ENCODE results near the gene ANKLE1.

Gene ANKLE1

DNA sequence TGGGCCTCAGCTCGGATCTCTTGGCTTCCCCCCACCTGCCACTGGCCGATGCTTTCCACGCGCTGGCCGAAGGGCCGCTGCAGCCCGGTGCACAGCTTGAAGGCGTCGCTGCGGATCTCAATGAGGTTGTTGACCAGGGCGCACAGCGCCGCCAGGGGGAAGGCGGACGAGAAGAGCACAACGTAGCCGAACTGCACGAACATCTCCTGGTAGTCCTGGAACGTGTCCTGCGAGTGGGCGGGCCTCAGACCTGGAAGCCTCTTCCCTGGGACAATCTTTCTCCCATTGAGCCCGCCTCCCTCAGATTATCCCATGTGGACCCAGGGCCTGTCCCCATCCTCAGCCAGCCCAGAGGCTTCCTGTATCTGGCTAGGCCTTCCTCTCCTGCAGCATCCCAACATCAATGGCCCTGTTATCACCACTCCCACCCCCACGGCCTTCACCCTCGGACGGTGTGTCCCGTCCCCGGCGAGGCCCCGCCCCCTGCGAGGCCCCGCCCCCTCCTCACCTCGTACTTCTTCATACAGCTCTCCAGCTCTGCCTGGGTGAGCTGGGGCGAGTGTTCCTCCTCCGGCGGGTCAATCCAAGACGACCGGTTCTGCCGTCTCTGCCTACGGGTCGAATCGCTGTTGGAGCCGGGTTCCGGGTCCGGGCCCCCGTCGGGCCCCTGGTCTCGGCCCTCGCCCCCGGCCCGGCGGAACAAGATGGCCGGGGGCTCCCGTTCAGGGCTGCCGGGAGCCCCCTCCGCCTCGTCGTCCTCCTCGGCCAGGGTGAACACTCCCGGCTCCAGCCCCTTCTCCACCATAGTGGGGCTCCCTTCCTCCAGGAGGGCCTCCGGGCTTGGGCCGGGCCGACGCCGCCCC, 46.2 kb downstream of the ANKLE1 start:
- peak; percentile 68 for DNase-seq

DNA sequence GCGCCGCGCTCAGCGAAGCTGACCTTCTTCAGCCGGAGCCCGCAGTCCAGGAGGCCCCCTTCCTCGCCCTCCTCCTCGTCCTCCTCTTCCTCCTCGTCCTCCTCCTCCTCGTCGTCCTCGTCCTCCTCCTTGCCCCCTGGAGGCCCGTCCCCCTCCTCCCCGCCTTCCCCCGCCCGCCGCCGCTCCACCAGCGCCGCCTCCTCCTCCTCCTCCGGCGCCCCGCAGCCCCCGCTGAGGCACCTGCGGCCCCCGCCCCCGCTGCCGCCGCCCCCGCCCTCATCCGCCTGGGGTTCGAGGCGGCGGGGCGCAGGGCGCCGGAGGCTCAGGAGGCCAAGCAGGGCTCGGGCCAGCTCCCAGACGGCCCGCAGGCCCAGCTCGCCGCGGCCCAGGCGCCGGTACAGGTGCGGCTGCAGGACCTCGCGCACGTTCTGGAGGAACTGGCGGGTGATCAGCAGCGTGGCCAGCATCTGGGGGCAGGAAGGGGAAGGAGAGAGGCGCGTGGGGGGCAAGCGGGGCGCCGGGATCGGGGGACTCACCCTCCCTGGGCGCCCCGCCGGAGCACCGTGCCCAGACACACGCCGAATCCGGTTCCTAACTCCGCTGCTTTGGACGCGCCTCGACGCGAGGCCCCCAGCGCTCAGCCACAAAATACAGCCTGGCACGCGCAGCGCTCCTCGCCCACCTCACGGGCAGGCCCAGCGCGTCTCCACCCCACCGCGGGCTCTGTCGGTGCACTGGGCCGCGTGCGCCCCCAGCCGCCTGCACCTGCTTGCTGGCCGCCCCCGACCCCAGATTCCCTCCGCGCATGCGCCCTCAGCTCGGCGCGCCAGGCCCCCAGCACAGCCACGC, 47.0 kb downstream of the ANKLE1 start:
- peak; percentile 52 for DNase-seq

DNA sequence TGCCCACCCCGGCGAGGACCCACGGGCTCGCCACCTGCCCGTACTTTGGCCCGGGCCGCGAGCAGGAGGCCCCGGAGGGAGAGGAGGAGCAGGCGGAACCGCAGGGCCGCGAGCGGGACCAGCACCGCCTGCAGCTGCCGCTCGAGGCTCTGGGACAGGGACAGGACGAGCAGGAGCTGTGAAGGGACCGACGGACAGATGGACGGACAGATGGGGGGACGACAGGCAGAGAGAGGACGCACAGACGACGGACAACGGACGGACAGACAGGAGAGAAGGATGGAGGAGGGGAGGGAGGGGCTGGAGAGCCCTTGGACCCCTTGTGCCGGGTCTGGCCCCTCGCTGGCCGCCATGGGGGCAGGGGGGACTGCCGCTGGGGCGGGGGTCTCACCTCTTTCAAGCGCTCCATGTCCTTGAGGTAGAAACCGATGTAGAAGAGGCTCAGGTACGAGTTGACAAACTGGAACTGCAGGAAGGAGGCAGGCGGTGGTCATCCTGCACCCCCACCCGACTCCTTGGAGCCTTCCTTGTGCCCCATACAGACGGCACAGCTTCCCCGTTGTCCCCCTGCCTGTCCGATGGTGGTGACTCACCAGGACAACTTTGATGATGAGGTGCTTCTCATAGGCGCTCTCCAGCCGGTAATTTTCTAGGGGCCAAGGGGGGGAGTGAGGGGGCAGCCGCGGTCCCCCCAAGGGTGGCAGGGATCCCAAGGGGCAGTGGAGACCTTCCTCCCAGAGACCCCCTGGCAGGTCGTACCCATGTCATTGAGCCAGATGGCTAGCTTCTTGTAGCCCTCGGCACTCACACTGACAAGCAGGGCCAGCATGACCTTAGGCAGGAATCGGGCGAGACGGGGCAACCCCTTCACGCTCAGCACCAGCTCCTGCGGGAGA, 47.9 kb downstream of the ANKLE1 start:
- no peak for DNase-seq

DNA sequence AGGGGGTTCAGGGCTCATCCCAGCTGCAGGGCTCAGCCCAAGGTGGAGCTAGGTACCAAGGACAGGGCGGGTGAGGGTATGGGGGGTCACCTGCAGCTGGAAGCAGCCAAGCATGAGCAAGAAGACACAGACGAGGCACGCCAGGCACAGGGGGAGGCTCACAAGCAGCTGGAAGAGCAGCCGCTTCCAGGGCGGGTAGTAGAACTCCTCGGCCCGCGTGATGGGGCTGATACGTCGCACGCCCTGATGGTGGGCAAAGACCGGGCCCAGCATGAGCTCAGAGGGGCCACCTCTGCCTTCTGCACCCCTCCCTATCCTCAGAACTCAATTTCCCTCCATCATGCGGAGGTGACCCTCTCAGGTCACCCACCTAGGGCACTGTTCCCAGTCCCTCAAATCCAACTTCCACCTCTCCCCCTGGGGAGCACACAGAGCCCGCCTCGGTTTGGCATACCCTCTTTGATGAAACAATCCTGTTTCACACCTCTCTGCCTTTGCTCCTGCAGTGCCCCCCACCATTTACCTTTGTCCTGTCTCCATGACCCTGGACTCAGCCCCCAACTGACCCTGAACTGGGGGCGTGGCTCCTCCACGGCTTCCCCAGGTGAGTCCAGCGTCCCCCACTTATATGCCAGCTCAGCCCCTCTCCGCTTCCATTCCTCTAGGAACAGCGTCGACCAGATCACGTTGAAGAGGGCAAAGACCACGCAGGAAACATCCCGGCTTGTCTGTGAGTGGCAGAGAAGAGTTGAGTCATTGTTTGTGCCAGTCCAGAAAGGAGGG, 48.8 kb downstream of the ANKLE1 start:
- no peak for DNase-seq

DNA sequence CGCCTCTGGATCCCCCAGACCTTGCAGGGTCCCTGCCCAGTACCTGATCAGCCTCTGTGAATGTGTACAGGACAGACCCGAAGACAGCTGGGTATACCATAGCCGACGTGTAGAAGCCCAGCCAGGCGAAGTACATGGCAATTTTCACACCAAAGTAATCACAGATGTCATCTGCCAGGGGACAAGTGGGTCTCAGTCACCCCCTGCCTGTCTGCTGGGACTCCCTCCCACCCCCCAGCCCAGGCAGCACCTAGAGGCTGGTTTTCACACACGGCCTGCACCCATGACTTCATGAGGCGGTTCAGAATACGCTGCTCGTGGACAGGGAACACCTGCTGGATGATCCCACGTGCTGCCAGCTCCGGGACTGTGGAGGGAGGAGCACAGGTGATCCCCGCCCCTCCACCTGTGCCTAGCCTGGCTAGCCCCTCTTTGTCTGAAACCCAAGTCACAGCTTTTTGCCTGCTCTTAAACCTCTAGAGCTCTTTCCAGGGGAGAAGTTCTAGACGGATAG, 49.4 kb downstream of the ANKLE1 start:
- no peak for DNase-seq

DNA sequence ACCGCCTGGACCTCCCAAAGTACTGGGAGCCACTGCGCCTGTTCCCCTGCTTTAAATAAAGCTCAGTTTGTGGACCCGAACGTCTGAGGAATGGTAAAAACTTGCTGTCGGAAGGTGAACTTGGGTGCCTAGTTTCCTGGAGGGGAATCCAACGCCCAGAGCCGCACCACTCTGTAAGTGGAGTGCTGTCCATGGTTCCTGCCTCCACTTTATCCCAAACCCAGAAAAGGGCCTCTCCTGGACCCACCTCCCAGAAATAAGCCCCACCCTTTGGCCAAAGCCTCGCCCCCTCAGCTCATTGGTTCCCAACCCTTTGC, 50.6 kb downstream of the ANKLE1 start:
- DNase-seq, result no peak

DNA sequence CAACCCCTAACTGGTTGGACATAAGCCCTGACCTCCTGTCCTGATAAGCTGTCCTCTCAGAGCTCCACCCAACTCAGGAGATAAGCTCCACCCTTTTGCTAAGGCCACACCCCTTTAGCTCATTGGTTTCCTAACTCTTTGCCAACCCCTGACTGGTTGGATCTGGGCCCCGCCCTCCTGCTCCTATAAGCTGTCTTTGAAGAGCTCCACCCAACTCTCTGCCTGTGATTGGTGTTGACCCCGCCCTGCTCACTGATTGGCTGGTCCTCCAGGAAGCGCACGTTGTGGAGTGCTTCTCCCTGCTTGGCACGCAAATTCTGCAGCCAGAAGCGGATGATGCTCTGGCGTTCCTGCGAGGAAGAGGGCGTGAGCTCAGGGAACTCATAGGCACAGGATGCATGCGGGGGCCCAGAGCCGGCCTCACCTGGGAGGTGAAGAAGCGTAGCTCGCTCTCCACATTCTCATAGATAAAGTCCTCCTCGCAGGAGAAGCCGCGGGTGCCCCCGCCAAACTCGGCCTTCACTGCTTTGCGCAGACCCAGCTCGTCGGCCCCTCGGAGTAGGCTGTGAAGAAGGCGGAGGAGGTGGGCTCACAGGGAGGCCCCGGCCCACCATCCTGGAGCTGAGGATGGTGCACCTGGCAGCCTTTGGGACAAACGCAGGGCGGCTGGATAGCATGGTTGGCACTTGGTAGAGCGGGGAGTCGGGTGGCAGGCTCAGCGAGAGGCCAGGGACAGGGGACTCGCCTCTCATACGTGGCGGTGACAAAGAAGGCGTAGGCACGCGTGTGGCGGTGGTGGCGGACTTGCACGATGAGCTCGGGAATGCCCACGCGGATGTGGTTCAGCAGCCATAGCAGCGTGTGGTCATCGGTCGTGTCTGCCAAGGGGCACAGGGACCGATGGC, 51.2 kb downstream of the ANKLE1 start:
- peak; percentile 37 for DNase-seq

DNA sequence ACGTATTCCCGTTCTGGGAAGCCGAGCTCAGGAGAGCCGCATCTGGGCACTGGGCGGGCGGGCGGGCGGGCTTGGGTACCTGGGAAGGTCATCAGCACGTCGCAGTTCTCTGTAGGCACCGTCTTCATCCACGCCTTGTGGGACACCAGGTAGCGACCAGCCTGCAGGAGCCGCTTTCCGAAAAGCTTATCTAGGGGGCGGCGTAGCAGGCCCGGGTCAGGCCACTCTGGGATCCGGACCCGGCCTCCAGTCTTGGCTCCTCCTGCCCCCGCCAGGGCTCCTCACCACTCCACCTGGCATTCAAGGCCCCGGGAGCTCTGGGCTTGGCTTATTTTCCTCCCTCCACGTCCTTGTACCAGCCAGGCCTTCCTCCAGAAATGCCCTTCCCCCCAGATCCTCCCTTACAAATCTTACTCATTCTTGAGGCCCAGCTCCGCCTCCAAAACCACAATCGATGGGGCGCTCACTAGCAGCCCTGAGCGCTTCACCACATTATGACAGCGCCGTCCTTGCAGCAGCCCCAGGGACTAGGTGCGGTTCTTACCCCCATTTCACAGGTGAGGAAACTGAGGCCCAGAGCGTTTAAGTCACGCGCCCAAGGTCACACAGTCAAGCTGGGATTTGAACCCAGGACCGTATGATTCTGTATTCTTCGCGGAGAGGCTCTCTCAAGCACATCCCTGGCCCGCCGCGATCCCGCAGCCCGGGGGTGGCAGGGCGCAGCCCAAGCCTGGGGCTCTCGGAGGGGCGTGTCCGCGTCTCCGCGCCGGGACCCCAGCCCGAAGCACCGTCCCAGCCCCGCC, 52.1 kb downstream of the ANKLE1 start:
- DNase-seq, result no peak

DNA sequence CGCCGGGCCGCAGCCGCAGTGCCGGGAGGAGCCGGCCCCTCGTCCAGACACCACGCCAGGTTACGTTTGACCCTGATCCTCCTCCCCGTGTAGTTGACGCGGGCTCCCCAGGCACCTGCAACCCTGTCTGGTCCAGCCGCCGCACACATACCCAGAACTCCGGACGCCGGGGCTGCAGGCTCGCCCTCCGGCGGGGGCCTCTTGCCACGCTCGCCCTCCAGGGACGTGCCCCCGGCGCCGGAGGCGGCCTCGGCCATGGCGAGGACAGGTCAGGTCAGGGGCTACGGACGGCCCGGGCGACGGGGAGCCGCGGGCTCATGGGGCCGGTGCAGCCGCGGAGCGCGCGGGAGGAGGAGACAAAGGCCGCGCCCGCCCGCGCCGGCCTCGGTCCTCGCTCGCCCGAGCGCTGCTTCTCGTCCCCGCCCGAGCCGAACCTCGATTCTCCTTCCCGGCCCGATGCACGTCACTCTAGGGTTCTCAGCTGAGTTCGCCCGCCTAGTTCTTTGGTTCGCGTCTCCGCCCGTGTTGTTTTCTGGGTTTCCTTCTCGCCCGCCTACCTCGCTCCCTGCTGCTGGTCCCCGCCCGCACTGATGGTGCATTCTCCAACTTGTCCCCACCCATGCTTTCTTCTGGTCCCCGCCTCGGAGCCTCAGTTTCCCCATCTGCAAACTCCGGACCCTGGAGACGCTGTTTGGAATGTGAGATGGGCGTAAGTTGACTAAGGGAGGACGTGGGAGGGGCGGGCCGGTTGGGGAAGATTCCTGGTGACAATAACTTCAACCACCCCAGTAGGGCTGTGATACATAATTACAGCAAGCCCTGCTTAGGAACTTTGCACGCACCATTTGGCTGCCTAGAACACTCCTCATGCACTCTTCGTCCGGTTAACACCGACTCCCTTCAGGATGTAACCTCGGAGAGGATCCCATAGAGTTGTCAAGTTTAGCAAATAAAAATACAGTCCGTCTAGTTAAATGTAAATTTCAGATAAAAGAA, 53.0 kb downstream of the ANKLE1 start, which contains the start of gene ANO8:
Gene ANO8, minus strand, starts transcription at position 442 of the 996 bp plus-strand sequence. Its CDS starts 185 bp downstream, at position 257.
- peak; percentile 96 for DNase-seq

DNA sequence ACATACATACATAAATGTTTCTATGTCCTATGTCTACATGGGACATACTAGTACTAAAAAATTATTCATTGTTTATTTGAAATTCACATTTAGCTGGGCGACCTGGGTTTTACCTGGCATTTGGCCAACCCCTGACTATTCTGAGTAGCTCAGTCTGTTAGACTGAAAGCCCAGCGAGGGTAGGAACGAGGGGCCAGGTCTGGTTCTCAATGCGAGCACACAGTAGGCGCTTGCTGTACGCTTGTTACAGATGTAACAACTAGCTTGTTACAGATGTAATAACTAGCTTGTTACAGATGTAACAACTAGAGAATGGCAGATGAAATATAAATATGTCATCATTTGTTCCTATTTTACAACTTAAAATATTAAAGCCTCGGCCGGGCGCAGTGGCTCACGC, 53.9 kb downstream of the ANKLE1 start:
- DNase-seq, result no peak
